WERI-Rb-1 (cell line): ENCODE data around the gene COX18.

ENCODE experiments used
- DNase-seq: peaks from one replicate; pipeline ENCODE4 v3.0.0-alpha.2; 2020
- H3K27ac ChIP-seq: fragments of 250-450 bp; sonication (Bioruptor Pico); 2 replicates; pipeline ENCODE4 v1.5.1; 2020; ENCODE audit warnings: mild to moderate bottlenecking, moderate library complexity
- H3K27me3 ChIP-seq: fragments of 250-450 bp; sonication (Bioruptor Pico); 2 replicates; pipeline ENCODE4 v1.5.1; 2021; ENCODE audit warnings: mild to moderate bottlenecking, low read depth, moderate library complexity; ENCODE audit not compliant: insufficient read depth, severe bottlenecking
- H3K36me3 ChIP-seq: fragments of 250-450 bp; sonication (Bioruptor Pico); 2 replicates; pipeline ENCODE4 v1.5.1; 2020; ENCODE audit warnings: mild to moderate bottlenecking, moderate library complexity
- H3K4me3 ChIP-seq: 2 replicates; pipeline ENCODE4 v1.5.1; 2011; ENCODE audit warnings: low read depth, mild to moderate bottlenecking, control low read depth, low read length
- H3K9me3 ChIP-seq: fragments of 250-450 bp; sonication (Bioruptor Pico); 2 replicates; pipeline ENCODE4 v1.5.1; 2021; ENCODE audit warnings: mild to moderate bottlenecking, moderate library complexity; ENCODE audit not compliant: severe bottlenecking
- TF ChIP-seq, protein P1 (sequence below): IDR thresholded peaks from 2 replicates; pipeline ENCODE4 v1.5.1; 2011; ENCODE audit warnings: low read depth, mild to moderate bottlenecking, control low read depth, inconsistent platforms, low read length

The COX18 gene, protein sequence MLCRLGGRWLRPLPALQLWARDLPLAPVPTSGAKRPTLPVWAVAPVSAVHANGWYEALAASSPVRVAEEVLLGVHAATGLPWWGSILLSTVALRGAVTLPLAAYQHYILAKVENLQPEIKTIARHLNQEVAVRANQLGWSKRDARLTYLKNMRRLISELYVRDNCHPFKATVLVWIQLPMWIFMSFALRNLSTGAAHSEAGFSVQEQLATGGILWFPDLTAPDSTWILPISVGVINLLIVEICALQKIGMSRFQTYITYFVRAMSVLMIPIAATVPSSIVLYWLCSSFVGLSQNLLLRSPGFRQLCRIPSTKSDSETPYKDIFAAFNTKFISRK

DNA sequence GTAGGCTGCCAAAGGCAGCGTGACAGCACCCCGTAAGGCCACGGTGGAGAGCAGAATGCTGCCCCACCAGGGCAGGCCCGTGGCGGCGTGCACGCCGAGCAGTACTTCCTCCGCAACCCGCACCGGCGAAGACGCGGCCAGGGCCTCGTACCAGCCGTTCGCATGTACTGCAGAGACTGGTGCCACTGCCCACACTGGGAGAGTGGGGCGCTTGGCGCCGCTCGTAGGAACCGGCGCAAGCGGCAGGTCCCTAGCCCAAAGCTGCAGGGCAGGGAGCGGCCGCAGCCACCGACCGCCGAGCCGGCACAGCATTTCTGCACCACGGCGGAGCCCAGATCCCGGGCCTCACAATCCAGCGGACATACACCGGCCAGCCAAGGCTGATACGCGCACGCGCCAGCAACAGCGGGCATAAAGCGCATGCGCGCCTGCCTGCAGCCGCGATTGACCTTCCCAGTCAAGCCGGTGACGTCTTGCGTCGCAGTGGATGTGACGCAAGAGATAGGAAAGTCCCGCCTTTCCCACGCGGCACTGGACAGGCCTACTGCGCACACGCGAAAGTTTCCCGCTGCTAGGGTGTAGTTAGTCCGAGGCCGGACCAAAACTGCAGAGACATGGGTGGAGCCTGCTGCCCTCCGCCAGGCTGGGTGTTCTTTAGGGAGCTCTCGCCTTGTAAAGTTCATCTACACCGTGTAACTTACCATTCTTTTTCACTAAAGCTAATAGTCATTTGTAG, at the start of gene COX18:
Gene COX18 (minus strand): TSS at position 379 of the 736 bp plus-strand sequence. CDS start 67 bp downstream, at position 312.
- peak; percentile 98 for DNase-seq
- H3K4me3 ChIP-seq = peak within 1 kb of the TSS; percentile 94

DNA sequence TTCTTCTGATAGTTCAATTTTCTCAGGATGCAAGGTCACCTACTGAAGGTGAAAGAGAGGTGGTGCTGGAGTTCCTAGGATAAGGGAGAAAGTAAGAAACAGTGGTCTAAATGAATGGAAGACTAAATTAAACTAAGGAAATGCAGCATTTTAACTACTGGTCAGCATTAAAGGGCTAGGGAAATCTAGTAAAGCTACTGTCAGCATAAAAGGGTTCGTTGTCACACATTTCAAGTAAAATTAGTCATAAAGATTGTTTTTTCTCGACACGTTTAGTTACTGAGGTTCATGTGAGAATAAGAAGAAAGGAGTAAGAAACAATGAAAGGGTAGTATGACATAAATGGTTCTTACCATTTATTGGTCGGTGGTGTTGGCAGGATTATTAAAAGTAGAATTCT, 40.0 kb upstream of the COX18 start:
- DNase-seq = no peak
- Histone ChIP-seq H3K27ac (no peak overlapping the region), H3K27me3 (no peaks in the 10 kb centered on the region), H3K9me3 (no peaks in the 10 kb centered on the region), H3K4me3 (no peak overlapping the region), H3K36me3 (peaks cover 62% of the 10 kb centered on the region)
- TF ChIP-seq, protein P1, sequence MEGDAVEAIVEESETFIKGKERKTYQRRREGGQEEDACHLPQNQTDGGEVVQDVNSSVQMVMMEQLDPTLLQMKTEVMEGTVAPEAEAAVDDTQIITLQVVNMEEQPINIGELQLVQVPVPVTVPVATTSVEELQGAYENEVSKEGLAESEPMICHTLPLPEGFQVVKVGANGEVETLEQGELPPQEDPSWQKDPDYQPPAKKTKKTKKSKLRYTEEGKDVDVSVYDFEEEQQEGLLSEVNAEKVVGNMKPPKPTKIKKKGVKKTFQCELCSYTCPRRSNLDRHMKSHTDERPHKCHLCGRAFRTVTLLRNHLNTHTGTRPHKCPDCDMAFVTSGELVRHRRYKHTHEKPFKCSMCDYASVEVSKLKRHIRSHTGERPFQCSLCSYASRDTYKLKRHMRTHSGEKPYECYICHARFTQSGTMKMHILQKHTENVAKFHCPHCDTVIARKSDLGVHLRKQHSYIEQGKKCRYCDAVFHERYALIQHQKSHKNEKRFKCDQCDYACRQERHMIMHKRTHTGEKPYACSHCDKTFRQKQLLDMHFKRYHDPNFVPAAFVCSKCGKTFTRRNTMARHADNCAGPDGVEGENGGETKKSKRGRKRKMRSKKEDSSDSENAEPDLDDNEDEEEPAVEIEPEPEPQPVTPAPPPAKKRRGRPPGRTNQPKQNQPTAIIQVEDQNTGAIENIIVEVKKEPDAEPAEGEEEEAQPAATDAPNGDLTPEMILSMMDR = no peak

More for the DNA sequence above, at the start of gene COX18:
- H3K27ac ChIP-seq = peak within 1 kb of the TSS; percentile 89
- no peaks in the 10 kb centered on the region for H3K27me3 ChIP-seq
- TF ChIP-seq, protein P1 = no peak
- no peaks in the 10 kb centered on the region for H3K9me3 ChIP-seq
- H3K36me3 ChIP-seq = peaks cover 8% of the 10 kb centered on the region

DNA sequence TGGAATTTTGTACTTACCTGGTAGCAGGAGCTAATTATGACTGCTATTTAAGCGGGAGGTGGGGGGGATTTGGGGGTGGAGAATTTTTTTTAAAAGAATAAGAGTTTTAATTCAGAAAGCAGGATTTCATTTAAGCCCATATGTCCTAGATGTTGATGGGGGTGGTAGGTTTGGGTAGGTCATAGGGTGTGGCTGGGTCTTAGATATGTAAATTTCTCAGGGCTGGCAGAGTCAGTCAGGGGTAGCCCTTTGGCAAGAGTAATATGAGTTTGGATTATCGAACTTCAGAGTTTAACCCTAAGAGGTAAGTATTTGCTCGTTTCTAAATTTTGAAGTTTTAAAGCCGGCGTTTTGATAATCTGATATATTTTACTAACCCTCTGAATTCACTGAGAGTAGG, 35.2 kb upstream of the COX18 start:
- TF ChIP-seq, protein P1 = no peak
- peaks cover 48% of the 10 kb centered on the region for H3K36me3 ChIP-seq
- H3K4me3 ChIP-seq = no peak overlapping the region
- H3K9me3 ChIP-seq = no peaks in the 10 kb centered on the region
- DNase-seq = no peak
- H3K27me3 ChIP-seq = no peaks in the 10 kb centered on the region
- no peak overlapping the region for H3K27ac ChIP-seq

DNA sequence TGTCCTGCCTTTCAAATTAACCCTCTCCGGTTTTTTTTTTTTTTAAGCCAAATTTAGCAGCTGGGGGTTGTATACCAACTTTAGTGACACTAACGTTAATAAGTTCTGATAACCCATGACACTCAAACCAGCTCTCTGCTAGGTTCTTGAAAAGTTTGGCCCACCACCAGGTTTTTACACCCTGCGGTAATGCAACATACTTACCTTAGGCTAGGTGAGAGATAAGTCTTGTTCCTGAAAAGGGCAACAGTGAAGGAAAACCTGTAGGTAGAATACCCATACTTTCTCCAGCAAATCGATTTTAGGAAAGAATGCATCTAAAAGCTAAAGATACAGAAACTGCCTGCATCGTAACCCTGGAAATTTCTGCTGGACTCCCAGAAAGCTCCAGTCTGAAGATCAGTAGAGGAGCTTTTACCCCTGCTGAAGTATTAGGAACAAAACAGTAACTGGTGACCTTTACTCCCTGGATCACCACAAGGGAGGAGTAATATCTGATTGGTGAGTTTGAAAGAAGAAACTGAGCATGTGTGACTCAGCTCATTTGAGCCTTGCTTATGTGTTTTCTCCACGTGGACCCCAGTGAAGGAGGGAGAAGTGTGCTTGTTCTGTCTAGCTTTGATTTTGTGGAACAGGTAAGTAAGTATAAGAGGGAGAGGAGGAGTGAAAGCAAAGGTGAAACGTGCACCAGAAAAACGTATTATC, 34.4 kb upstream of the COX18 start:
- Histone ChIP-seq H3K36me3 (peaks cover 42% of the 10 kb centered on the region), H3K9me3 (no peaks in the 10 kb centered on the region), H3K27ac (no peak overlapping the region), H3K4me3 (no peak overlapping the region), H3K27me3 (no peaks in the 10 kb centered on the region)
- no peak for DNase-seq
- TF ChIP-seq, protein P1 = no peak

DNA sequence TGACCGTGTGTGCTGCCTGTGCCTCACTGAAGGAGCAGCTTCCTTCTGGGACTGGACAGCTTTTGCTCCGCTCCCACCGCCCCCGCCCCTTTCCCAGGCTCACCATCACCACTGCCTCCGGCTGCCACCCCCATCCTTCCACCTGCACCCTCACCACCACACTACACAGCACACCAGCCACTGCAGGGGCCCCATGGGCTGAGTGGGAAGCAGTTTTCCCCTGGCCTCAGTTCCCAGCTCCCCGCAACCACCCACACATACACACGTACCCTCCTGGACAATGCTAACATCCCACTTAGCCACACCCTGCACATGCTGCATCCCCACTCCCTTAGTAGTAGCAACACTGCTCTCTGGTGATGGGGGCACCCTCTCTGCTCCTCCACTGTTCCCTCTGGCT, 29.6 kb upstream of the COX18 start:
- peaks cover 45% of the 10 kb centered on the region for H3K36me3 ChIP-seq
- no peaks in the 10 kb centered on the region for H3K27me3 ChIP-seq
- TF ChIP-seq, protein P1 = no peak
- H3K9me3 ChIP-seq = no peaks in the 10 kb centered on the region
- DNase-seq = no peak
- no peak overlapping the region for H3K4me3 ChIP-seq
- H3K27ac ChIP-seq = no peak overlapping the region
